ENCODE results near the gene CCDC88C.
A peak's percentile ranks its signal among the peaks of the same experiment; 100 is the strongest.

CCDC88C gene

GRCh38 chr14:91242635-91243034 is 175.0 kb downstream of the CCDC88C start:
- DNase-seq, result no peak

- peak; percentile 61 for DNase-seq
These were observed 175.8 kb downstream of the CCDC88C start for GRCh38 chr14:91241863-91242262.

- no peak for DNase-seq
These were observed 179.0 kb downstream of the CCDC88C start for GRCh38 chr14:91238661-91239060.

GRCh38 chr14:91238085-91238484 is 179.5 kb downstream of the CCDC88C start:
- DNase-seq, result no peak

GRCh38 chr14:91237219-91237618 is 180.4 kb downstream of the CCDC88C start:
- DNase-seq, result no peak

GRCh38 chr14:91235841-91236240 is 181.8 kb downstream of the CCDC88C start:
- DNase-seq, result no peak

- no peak for DNase-seq
These were observed 182.9 kb downstream of the CCDC88C start for GRCh38 chr14:91234791-91235114.

- no peak for DNase-seq
These were observed 183.5 kb downstream of the CCDC88C start for GRCh38 chr14:91233936-91234790.

- no peak for DNase-seq
These were observed 185.0 kb downstream of the CCDC88C start for GRCh38 chr14:91232603-91233002.

GRCh38 chr14:91232052-91232451 is 185.6 kb downstream of the CCDC88C start:
- no peak for DNase-seq

- DNase-seq, result no peak
These were observed 186.2 kb downstream of the CCDC88C start for GRCh38 chr14:91231446-91231845.

- DNase-seq, result peak; percentile 50
These were observed 187.1 kb downstream of the CCDC88C start for GRCh38 chr14:91230397-91231035.

- peak; percentile 85 for DNase-seq
These were observed 187.8 kb downstream of the CCDC88C start for GRCh38 chr14:91229743-91230200.

- no peak for DNase-seq
These were observed 188.6 kb downstream of the CCDC88C start for GRCh38 chr14:91229005-91229382.

GRCh38 chr14:91228112-91229004 is 189.3 kb downstream of the CCDC88C start:
- DNase-seq, result peak; percentile 86

- peak; percentile 52 for DNase-seq
These were observed 190.4 kb downstream of the CCDC88C start for GRCh38 chr14:91227183-91227628.

- peak; percentile 47 for DNase-seq
These were observed 191.3 kb downstream of the CCDC88C start for GRCh38 chr14:91226360-91226759.

- no peak for DNase-seq
These were observed 192.6 kb downstream of the CCDC88C start for GRCh38 chr14:91225025-91225424.

GRCh38 chr14:91223028-91223783 is 194.4 kb downstream of the CCDC88C start:
- DNase-seq, result no peak

Measured in CD4-positive, alpha-beta T cell treated with Interleukin-17A for 1 hour (primary cell).